GM23338 (cell line): ENCODE data around the gene CYFIP1. TPM values are rescaled to one million over a fixed set of nuclear protein-coding genes. Genes with fewer than 3 reads are reported as not detected.
A peak's percentile ranks its signal among the peaks of the same experiment; 100 is the strongest.

Experiments
- ATAC-seq: fragments of 200-7000 bp; cut with Tn5 transposase; 3 replicates; pipeline ENCODE4 v1.9.1; 2020
- DNase-seq: peaks from one replicate; pipeline ENCODE4 v3.0.0-alpha.2; 2015; ENCODE audit warnings: low spot score
- H2AFZ ChIP-seq: fragments of 200-600 bp; sonication (generic); 2 replicates; pipeline ENCODE4 v1.8.0; 2016; ENCODE audit warnings: antibody characterized with exemption, mild to moderate bottlenecking, moderate library complexity
- H3F3A ChIP-seq: fragments of 200-600 bp; sonication (generic); replicated peaks from 2 replicates; pipeline ENCODE4 v1.8.0; 2017; ENCODE audit warnings: antibody characterized with exemption, mixed run types, low read depth
- H3K27ac ChIP-seq: fragments of 200-600 bp; sonication (generic); 2 replicates; pipeline ENCODE4 v1.6.1; 2016; ENCODE audit warnings: low read depth
- H3K27me3 ChIP-seq: fragments of 200-600 bp; sonication (generic); 2 replicates; pipeline ENCODE4 v1.8.0; 2016; ENCODE audit warnings: mild to moderate bottlenecking, mixed run types, moderate library complexity; ENCODE audit not compliant: insufficient read depth
- H3K36me3 ChIP-seq: fragments of 200-600 bp; sonication (generic); 2 replicates; pipeline ENCODE4 v1.8.0; 2016; ENCODE audit warnings: mild to moderate bottlenecking; ENCODE audit not compliant: insufficient read depth
- H3K4me1 ChIP-seq: fragments of 200-600 bp; sonication (generic); 2 replicates; pipeline ENCODE4 v1.8.0; 2016; ENCODE audit warnings: mild to moderate bottlenecking, moderate library complexity; ENCODE audit not compliant: insufficient read depth
- H3K4me2 ChIP-seq: fragments of 200-600 bp; sonication (generic); 2 replicates; pipeline ENCODE4 v1.7.1; 2017; ENCODE audit warnings: mixed run types
- H3K4me3 ChIP-seq: fragments of 200-600 bp; sonication (generic); 2 replicates; pipeline ENCODE4 v1.6.1; 2016; ENCODE audit warnings: mixed run types
- H3K79me2 ChIP-seq: fragments of 200-600 bp; sonication (generic); replicated peaks from 2 replicates; pipeline ENCODE4 v1.8.0; 2017; ENCODE audit warnings: mild to moderate bottlenecking; ENCODE audit not compliant: insufficient read depth
- H3K9me2 ChIP-seq: fragments of 200-600 bp; sonication (generic); 2 replicates; pipeline ENCODE4 v1.8.0; 2017; ENCODE audit not compliant: insufficient read depth
- H4K20me1 ChIP-seq: fragments of 200-600 bp; sonication (generic); replicated peaks from 2 replicates; pipeline ENCODE4 v1.8.0; 2017; ENCODE audit warnings: mild to moderate bottlenecking; ENCODE audit not compliant: insufficient read depth
- H3K27ac Mint-ChIP-seq: 2 replicates; pipeline ENCODE4 v1.8.0; 2020; ENCODE audit warnings: inconsistent platforms, mild to moderate bottlenecking, moderate library complexity, mixed read lengths
- H3K27me3 Mint-ChIP-seq: 3 replicates; pipeline ENCODE4 v1.8.0; 2022; ENCODE audit warnings: low read depth, mild to moderate bottlenecking, moderate library complexity, mixed read lengths, inconsistent platforms; ENCODE audit not compliant: insufficient read depth, poor library complexity
- H3K36me3 Mint-ChIP-seq: 3 replicates; pipeline ENCODE4 v1.8.0; 2021; ENCODE audit warnings: low read depth, mild to moderate bottlenecking, inconsistent platforms, moderate library complexity, mixed read lengths
- H3K4me1 Mint-ChIP-seq: 3 replicates; pipeline ENCODE4 v1.8.0; 2020; ENCODE audit warnings: mild to moderate bottlenecking, inconsistent platforms, mixed read lengths
- H3K4me3 Mint-ChIP-seq: 3 replicates; pipeline ENCODE4 v1.8.0; 2021; ENCODE audit warnings: moderate library complexity, mild to moderate bottlenecking, inconsistent platforms, mixed read lengths
- H3K9me3 Mint-ChIP-seq: 3 replicates; pipeline ENCODE4 v1.8.0; 2020; ENCODE audit warnings: moderate library complexity, mild to moderate bottlenecking, inconsistent platforms, mixed read lengths
- CTCF ChIP-seq, 2 experiments: fragments of 200-600 bp in 1 of 2; sonication (generic) in 1 of 2; conservative IDR thresholded peaks; 2 replicates each; pipeline versions ENCODE4 v1.5.1 to v1.6.1; 2016 to 2017; ENCODE audit warnings: antibody characterized with exemption in 2 of 2, low read depth in 2 of 2, mild to moderate bottlenecking in 2 of 2, moderate library complexity in 1 of 2
- ETS1 ChIP-seq: IDR thresholded peaks from 2 replicates; pipeline ENCODE4 v1.6.1; 2016; ENCODE audit warnings: antibody characterized with exemption
- EZH2 ChIP-seq: fragments of 200-600 bp; sonication (generic); IDR thresholded peaks from one replicate; pipeline ENCODE4 v1.8.0; 2017; ENCODE audit warnings: antibody characterized with exemption, mild to moderate bottlenecking, low read depth; ENCODE audit not compliant: unreplicated experiment
- EZH2phosphoT487 ChIP-seq: fragments of 200-600 bp; sonication (generic); IDR thresholded peaks from one replicate; pipeline ENCODE4 v1.8.1; 2018; ENCODE audit warnings: antibody characterized with exemption; ENCODE audit not compliant: unreplicated experiment
- JUNB ChIP-seq: IDR thresholded peaks from one replicate; pipeline ENCODE4 v1.6.1; 2016; ENCODE audit warnings: antibody characterized with exemption; ENCODE audit not compliant: unreplicated experiment
- NANOG ChIP-seq: IDR thresholded peaks from 2 replicates; pipeline ENCODE4 v1.6.1; 2016; ENCODE audit warnings: antibody characterized with exemption, borderline replicate concordance
- POLR2AphosphoS5 ChIP-seq: IDR thresholded peaks from 2 replicates; pipeline ENCODE4 v1.6.1; 2016; ENCODE audit warnings: antibody characterized with exemption, low read depth
- REST ChIP-seq: IDR thresholded peaks from one replicate; pipeline ENCODE4 v1.6.1; 2018; ENCODE audit warnings: antibody characterized with exemption; ENCODE audit not compliant: unreplicated experiment
- polyA plus RNA-seq: library from polyadenylated mRNA; unstranded; fragments of >200 nt; fragmentation: Nextera tagmentation; extraction: Ambion mirVana; gene quantifications from 2 replicates; pipeline ENCODE4 v1.2.1, GENCODE V29; 2016
- total RNA-seq: library from RNA; depleted of rRNA; stranded (reverse); fragments of >200 nt; shearing (Covaris generic); gene quantifications from 2 replicates; pipeline ENCODE4 v1.2.3, GENCODE V29; 2014

CYFIP1 gene
- total and polyA plus RNA-seq, 2 experiments from 2014 or later, result 20.0 to 73.9 TPM

GRCh38 chr15:22978691-22979237 is 1.4 kb downstream of the CYFIP1 start:
- ATAC-seq, result peak; percentile 44
- Histone ChIP-seq H3K27me3 (peaks cover 46% of the 10 kb centered on the region), H4K20me1 (peaks cover 36% of the 10 kb centered on the region), H3K79me2 (peaks cover 50% of the 10 kb centered on the region), H2AFZ (0 out of 2 replicates have a peak overlapping the region, but pooled peaks have one; percentile 21), H3F3A (peaks cover 7% of the 10 kb centered on the region; the same call in 1 of the 2 replicates), H3K4me3 (peak overlapping the region; percentile 90), H3K36me3 (no peaks in the 10 kb centered on the region), H3K4me1 (peaks cover 9% of the 10 kb centered on the region; the same call in 1 of the 2 replicates), H3K27ac (no peak overlapping the region), H3K4me2 (peak overlapping the region; percentile 93), H3K9me2 (no peaks in the 10 kb centered on the region)
- Mint-ChIP-seq H3K27ac (no peak overlapping the region), H3K36me3 (no peaks in the 10 kb centered on the region; the same call in 2 of the 3 replicates), H3K4me3 (peak overlapping the region; percentile 92), H3K4me1 (peaks cover 11% of the 10 kb centered on the region; the same call in 2 of the 3 replicates), H3K9me3 (peaks cover 5% of the 10 kb centered on the region; the same call in 1 of the 3 replicates), H3K27me3 (peaks cover 40% of the 10 kb centered on the region)
- DNase-seq, result peak; percentile 46
- TF ChIP-seq NANOG (no peak), CTCF (conservative IDR thresholded peaks at IDR 0.05; ENCODE audit: low read depth in 2 of 2) (no peak), EZH2 (peak; percentile 33)

- Histone ChIP-seq H3K4me1 (peaks cover 5% of the 10 kb centered on the region; the same call in 1 of the 2 replicates), H3K4me2 (no peak overlapping the region), H3F3A (no peaks in the 10 kb centered on the region; the same call in 1 of the 2 replicates), H2AFZ (no peak overlapping the region), H4K20me1 (peaks cover 41% of the 10 kb centered on the region), H3K27me3 (peaks cover 27% of the 10 kb centered on the region), H3K79me2 (peaks cover 89% of the 10 kb centered on the region), H3K4me3 (no peak overlapping the region), H3K9me2 (no peaks in the 10 kb centered on the region), H3K36me3 (no peaks in the 10 kb centered on the region), H3K27ac (no peak overlapping the region)
- H3K27ac Mint-ChIP-seq, result no peak overlapping the region
- H3K27me3 Mint-ChIP-seq, result peaks cover 23% of the 10 kb centered on the region
- ATAC-seq (no peak), DNase-seq (no peak)
- H3K4me3 Mint-ChIP-seq, result no peak overlapping the region
- peaks cover 11% of the 10 kb centered on the region; the same call in 2 of the 3 replicates for H3K4me1 Mint-ChIP-seq
- H3K36me3 Mint-ChIP-seq, result peaks cover 8% of the 10 kb centered on the region
- peaks cover 5% of the 10 kb centered on the region; the same call in 2 of the 3 replicates for H3K9me3 Mint-ChIP-seq
- TF ChIP-seq EZH2phosphoT487 (no peak), EZH2 (no peak), NANOG (no peak), ETS1 (no peak), POLR2AphosphoS5 (no peak), REST (no peak), JUNB (no peak)
These were observed 5.4 kb downstream of the CYFIP1 start for GRCh38 chr15:22974745-22975144.
